ENCODE data around the gene ARMC5.
"Not testable (repeated sequence)": the region's sequence is repeated elsewhere in the genome, so short reads cannot be mapped to it uniquely, and the experiment has no call there.

Gene ARMC5

GRCh38 chr16:31458844-31459686 lies at the start of gene ARMC5:
Gene ARMC5 (plus strand): TSS chr16:31459501. CDS start chr16:31459525, 24 bp downstream.
- peak; percentile 95 for DNase-seq

- no peak for DNase-seq
Measured at GRCh38 chr16:31410082-31410481, 49.2 kb upstream of the ARMC5 start.

GRCh38 chr16:31411024-31411844 lies 48.1 kb upstream of the ARMC5 start:
- no peak for DNase-seq

- DNase-seq: no peak
Measured at GRCh38 chr16:31412750-31413149, 46.6 kb upstream of the ARMC5 start.

GRCh38 chr16:31413381-31413780 lies 45.9 kb upstream of the ARMC5 start:
- DNase-seq: no peak

GRCh38 chr16:31413943-31414342 lies 45.4 kb upstream of the ARMC5 start:
- DNase-seq: no peak

GRCh38 chr16:31414706-31415105 lies 44.6 kb upstream of the ARMC5 start:
- no peak for DNase-seq

GRCh38 chr16:31416371-31416770 lies 42.9 kb upstream of the ARMC5 start:
- no peak for DNase-seq

- not testable (repeated sequence) for DNase-seq
Measured at GRCh38 chr16:31417036-31417435, 42.3 kb upstream of the ARMC5 start.

- DNase-seq: no peak
Measured at GRCh38 chr16:31417916-31418315, 41.4 kb upstream of the ARMC5 start.

- no peak for DNase-seq
Measured at GRCh38 chr16:31420037-31420436, 39.3 kb upstream of the ARMC5 start.

GRCh38 chr16:31421587-31421986 lies 37.7 kb upstream of the ARMC5 start:
- no peak for DNase-seq

- DNase-seq: no peak
Measured at GRCh38 chr16:31423241-31423640, 36.1 kb upstream of the ARMC5 start.

- DNase-seq: no peak
Measured at GRCh38 chr16:31423801-31424200, 35.5 kb upstream of the ARMC5 start.

- peak; percentile 63 for DNase-seq
Measured at GRCh38 chr16:31427441-31428278, 31.6 kb upstream of the ARMC5 start.

- no peak for DNase-seq
Measured at GRCh38 chr16:31428279-31428597, 31.1 kb upstream of the ARMC5 start, which contains the start of gene COX6A2. Gene COX6A2 (minus strand): TSS chr16:31428360. CDS start chr16:31428325, 35 bp downstream.

GRCh38 chr16:31428638-31429247 lies 30.6 kb upstream of the ARMC5 start:
- no peak for DNase-seq

- DNase-seq: no peak
Measured at GRCh38 chr16:31429314-31429713, 30.0 kb upstream of the ARMC5 start.

- DNase-seq: no peak
Measured at GRCh38 chr16:31429796-31430195, 29.5 kb upstream of the ARMC5 start.

- DNase-seq: no peak
Measured at GRCh38 chr16:31430380-31431052, 28.8 kb upstream of the ARMC5 start.

- DNase-seq: no peak
Measured at GRCh38 chr16:31435341-31436220, 23.7 kb upstream of the ARMC5 start.

Data from activated CD4-positive, alpha-beta T cell treated with anti-CD3 and anti-CD28 coated beads for 1 hour (primary cell).